Measurements from ENCODE around the gene SERPINA3. TPM values are rescaled to one million over a fixed set of nuclear protein-coding genes. Genes with fewer than 3 reads are reported as not detected.

The SERPINA3 gene
- total RNA-seq, 1 donor = 5.1 TPM

DNA sequence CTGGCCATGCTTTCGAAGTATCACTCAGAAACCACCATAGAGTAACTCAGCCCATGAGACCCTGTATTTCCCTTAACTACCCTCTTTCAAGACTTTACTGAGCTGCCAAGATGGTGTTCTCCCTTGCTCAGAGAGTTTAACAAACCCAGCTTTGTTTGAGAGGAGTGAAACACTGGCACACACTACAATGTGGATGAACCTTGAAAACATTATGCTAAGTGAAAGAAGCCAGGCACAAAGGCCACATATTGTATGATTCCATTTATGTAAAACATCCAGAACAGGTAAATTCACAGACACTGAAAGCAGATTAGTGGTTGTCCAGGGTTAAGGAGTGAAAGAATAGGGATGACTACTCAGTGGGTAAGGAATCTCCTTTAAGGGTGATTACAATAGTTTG lies 18.9 kb downstream of the SERPINA3 start:
- H3K27ac ChIP-seq (ENCODE audit: low read depth, low read length) = no peak overlapping the region
- TF ChIP-seq, protein P1, sequence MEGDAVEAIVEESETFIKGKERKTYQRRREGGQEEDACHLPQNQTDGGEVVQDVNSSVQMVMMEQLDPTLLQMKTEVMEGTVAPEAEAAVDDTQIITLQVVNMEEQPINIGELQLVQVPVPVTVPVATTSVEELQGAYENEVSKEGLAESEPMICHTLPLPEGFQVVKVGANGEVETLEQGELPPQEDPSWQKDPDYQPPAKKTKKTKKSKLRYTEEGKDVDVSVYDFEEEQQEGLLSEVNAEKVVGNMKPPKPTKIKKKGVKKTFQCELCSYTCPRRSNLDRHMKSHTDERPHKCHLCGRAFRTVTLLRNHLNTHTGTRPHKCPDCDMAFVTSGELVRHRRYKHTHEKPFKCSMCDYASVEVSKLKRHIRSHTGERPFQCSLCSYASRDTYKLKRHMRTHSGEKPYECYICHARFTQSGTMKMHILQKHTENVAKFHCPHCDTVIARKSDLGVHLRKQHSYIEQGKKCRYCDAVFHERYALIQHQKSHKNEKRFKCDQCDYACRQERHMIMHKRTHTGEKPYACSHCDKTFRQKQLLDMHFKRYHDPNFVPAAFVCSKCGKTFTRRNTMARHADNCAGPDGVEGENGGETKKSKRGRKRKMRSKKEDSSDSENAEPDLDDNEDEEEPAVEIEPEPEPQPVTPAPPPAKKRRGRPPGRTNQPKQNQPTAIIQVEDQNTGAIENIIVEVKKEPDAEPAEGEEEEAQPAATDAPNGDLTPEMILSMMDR (IDR thresholded peaks at IDR 0.05; ENCODE audit: extremely low read depth, low read depth, low read length) = no peak
- no peak for DNase-seq (ENCODE audit: insufficient read length, low spot score, missing footprints)

DNA sequence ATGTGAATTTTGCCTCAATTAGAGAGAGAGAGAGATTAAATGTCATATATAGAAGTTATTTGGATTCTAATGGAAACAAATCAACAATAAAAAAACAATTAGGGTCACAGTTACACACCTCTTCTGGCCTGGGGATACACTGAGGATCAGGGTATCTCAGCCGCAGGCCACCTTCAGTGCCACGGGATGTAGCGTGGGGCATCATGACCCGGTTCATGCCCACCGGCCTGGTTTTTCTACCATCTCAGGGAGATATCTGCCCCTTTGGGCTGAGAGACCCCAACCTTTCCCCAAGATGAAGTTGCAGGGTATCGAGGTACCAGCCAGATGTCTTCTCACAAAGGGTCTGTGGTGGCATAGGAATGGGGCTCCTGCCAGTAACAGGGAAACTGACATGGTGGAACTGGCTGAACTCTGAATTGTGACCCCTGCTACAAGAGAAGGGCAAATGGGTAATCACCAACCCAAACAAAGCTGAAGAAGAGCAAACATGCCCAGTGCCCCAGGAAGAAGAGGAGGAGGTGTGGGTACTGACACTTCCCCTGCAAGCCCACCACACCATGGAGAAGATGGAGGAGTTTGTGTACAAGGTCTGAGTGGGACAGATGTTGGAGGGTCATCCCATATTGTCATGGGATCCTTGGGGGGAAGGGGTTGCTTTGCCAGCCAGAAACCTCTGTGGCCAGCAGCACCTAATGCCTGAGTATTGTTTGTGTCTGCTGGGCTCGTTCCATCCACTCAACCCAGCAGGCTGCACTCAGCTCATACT lies 19.5 kb downstream of the SERPINA3 start:
- Histone ChIP-seq H3K36me3 (ENCODE audit: insufficient read depth, low read length) (no peaks in the 10 kb centered on the region), H3K4me3 (ENCODE audit: insufficient read depth, low read length) (no peak overlapping the region), H3K4me2 (ENCODE audit: insufficient read depth, low read length) (no peak overlapping the region), H3K27me3 (ENCODE audit: insufficient read depth, low read length) (peaks cover 6% of the 10 kb centered on the region), H3K9me3 (ENCODE audit: low read depth, low read length) (peaks cover 2% of the 10 kb centered on the region), H4K20me1 (ENCODE audit: insufficient read depth, low read length) (no peaks in the 10 kb centered on the region), H2AFZ (ENCODE audit: low read length) (no peak overlapping the region), H3K27ac (ENCODE audit: low read depth, low read length) (no peak overlapping the region), H3K4me1 (ENCODE audit: insufficient read depth, low read length) (no peaks in the 10 kb centered on the region), H3K79me2 (ENCODE audit: insufficient read depth, low read length) (no peaks in the 10 kb centered on the region)
- DNase-seq (ENCODE audit: insufficient read length, low spot score, missing footprints) = no peak
- TF ChIP-seq, protein P1 (IDR thresholded peaks at IDR 0.05; ENCODE audit: extremely low read depth, low read depth, low read length) = no peak

More for the DNA sequence above, 18.9 kb downstream of the SERPINA3 start:
- Histone ChIP-seq H3K4me1 (ENCODE audit: insufficient read depth, low read length) (no peaks in the 10 kb centered on the region), H2AFZ (ENCODE audit: low read length) (no peak overlapping the region), H4K20me1 (ENCODE audit: insufficient read depth, low read length) (no peaks in the 10 kb centered on the region), H3K27me3 (ENCODE audit: insufficient read depth, low read length) (peaks cover 6% of the 10 kb centered on the region), H3K9me3 (ENCODE audit: low read depth, low read length) (peaks cover 2% of the 10 kb centered on the region), H3K4me2 (ENCODE audit: insufficient read depth, low read length) (no peak overlapping the region), H3K79me2 (ENCODE audit: insufficient read depth, low read length) (no peaks in the 10 kb centered on the region), H3K36me3 (ENCODE audit: insufficient read depth, low read length) (no peaks in the 10 kb centered on the region), H3K4me3 (ENCODE audit: insufficient read depth, low read length) (no peak overlapping the region)

- Histone ChIP-seq H3K27me3 (ENCODE audit: insufficient read depth, low read length) (peaks cover 6% of the 10 kb centered on the region), H3K4me3 (ENCODE audit: insufficient read depth, low read length) (no peak overlapping the region), H3K36me3 (ENCODE audit: insufficient read depth, low read length) (no peaks in the 10 kb centered on the region), H3K9me3 (ENCODE audit: low read depth, low read length) (peaks cover 2% of the 10 kb centered on the region), H3K79me2 (ENCODE audit: insufficient read depth, low read length) (no peaks in the 10 kb centered on the region), H3K27ac (ENCODE audit: low read depth, low read length) (no peak overlapping the region), H3K4me2 (ENCODE audit: insufficient read depth, low read length) (no peak overlapping the region), H3K4me1 (ENCODE audit: insufficient read depth, low read length) (no peaks in the 10 kb centered on the region), H2AFZ (ENCODE audit: low read length) (no peak overlapping the region), H4K20me1 (ENCODE audit: insufficient read depth, low read length) (no peaks in the 10 kb centered on the region)
- TF ChIP-seq, protein P1 (IDR thresholded peaks at IDR 0.05; ENCODE audit: extremely low read depth, low read depth, low read length) = no peak
- DNase-seq (ENCODE audit: insufficient read length, low spot score, missing footprints) = no peak
These were observed 20.1 kb downstream of the SERPINA3 start for GRCh38 chr14:94632305-94632590.

DNA sequence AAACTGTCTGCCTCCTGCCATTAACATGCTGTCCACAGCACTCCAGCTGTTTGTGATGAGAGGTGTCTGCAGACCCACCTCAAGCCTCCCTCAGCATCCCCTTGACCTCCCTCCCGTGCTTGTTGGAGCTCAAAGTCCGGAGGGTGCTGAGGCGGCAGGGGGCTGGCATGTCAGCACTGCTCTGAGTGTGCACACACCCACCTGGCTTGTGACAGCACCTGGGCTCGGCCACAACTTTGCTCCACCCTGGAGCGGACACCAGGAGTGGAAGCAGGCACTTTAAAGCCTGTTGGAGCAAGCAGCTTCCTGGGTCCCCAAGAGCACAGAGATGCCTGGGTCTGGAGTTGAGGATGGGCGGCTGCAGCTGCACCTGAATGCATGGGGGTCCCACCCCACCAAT lies 20.9 kb downstream of the SERPINA3 start:
- peaks cover 2% of the 10 kb centered on the region for H3K9me3 ChIP-seq (ENCODE audit: low read depth, low read length)
- H3K4me3 ChIP-seq (ENCODE audit: insufficient read depth, low read length) = no peak overlapping the region
- H3K36me3 ChIP-seq (ENCODE audit: insufficient read depth, low read length) = no peaks in the 10 kb centered on the region
- no peak overlapping the region for H2AFZ ChIP-seq (ENCODE audit: low read length)
- no peak for DNase-seq (ENCODE audit: insufficient read length, low spot score, missing footprints)
- H3K79me2 ChIP-seq (ENCODE audit: insufficient read depth, low read length) = no peaks in the 10 kb centered on the region
- H3K4me2 ChIP-seq (ENCODE audit: insufficient read depth, low read length) = no peak overlapping the region
- H3K27ac ChIP-seq (ENCODE audit: low read depth, low read length) = no peak overlapping the region
- H3K27me3 ChIP-seq (ENCODE audit: insufficient read depth, low read length) = peaks cover 6% of the 10 kb centered on the region
- TF ChIP-seq, protein P1 (IDR thresholded peaks at IDR 0.05; ENCODE audit: extremely low read depth, low read depth, low read length) = no peak
- peaks cover 1% of the 10 kb centered on the region for H3K4me1 ChIP-seq (ENCODE audit: insufficient read depth, low read length)
- no peaks in the 10 kb centered on the region for H4K20me1 ChIP-seq (ENCODE audit: insufficient read depth, low read length)
